Measurements from ENCODE around the gene WRNIP1.

WRNIP1 gene

DNA sequence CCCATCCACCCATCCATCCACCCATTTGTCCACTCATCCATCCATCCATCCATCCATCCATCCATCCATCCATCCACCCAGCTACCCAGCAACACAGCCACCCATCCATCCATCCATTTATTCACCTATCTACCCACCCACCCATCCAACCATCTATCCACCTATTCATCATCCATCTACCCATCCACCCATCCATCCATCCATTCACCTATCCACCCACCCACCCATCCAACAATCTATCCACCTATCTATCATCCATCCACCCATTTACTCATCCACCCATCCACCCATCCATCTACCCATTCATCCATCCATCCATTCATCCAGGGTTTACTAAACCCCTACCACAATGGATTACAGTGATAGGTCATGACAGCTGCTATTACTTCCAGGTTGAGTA lies 69.1 kb downstream of the WRNIP1 start:
- TF ChIP-seq, protein P1, sequence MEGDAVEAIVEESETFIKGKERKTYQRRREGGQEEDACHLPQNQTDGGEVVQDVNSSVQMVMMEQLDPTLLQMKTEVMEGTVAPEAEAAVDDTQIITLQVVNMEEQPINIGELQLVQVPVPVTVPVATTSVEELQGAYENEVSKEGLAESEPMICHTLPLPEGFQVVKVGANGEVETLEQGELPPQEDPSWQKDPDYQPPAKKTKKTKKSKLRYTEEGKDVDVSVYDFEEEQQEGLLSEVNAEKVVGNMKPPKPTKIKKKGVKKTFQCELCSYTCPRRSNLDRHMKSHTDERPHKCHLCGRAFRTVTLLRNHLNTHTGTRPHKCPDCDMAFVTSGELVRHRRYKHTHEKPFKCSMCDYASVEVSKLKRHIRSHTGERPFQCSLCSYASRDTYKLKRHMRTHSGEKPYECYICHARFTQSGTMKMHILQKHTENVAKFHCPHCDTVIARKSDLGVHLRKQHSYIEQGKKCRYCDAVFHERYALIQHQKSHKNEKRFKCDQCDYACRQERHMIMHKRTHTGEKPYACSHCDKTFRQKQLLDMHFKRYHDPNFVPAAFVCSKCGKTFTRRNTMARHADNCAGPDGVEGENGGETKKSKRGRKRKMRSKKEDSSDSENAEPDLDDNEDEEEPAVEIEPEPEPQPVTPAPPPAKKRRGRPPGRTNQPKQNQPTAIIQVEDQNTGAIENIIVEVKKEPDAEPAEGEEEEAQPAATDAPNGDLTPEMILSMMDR (IDR thresholded peaks at IDR 0.05; ENCODE audit: low read depth, low read length, missing control alignments): no peak
- in situ Hi-C loops (cut with HindIII; ENCODE audit: low sequenced_read_pairs): no loop called here

More for the DNA sequence above, 69.1 kb downstream of the WRNIP1 start:
- no peak for DNase-seq (ENCODE audit: low read depth)
- H3K4me3 ChIP-seq (ENCODE audit: low read depth, low read length): no peak overlapping the region

Measured in astrocyte of the cerebellum (primary cell).